GM19099 (cell line): Measurements from ENCODE around the gene ARHGAP30.

Experiments used
- POLR2A ChIP-seq: IDR thresholded peaks from 3 replicates; pipeline ENCODE4 v1.6.1; 2011; ENCODE audit warnings: low read depth; ENCODE audit not compliant: insufficient read length; ENCODE audit errors: extremely low read depth

ARHGAP30 gene

GRCh38 chr1:161082483-161082882 is 12.8 kb upstream of the ARHGAP30 start:
- TF ChIP-seq POLR2A = no peak

DNA sequence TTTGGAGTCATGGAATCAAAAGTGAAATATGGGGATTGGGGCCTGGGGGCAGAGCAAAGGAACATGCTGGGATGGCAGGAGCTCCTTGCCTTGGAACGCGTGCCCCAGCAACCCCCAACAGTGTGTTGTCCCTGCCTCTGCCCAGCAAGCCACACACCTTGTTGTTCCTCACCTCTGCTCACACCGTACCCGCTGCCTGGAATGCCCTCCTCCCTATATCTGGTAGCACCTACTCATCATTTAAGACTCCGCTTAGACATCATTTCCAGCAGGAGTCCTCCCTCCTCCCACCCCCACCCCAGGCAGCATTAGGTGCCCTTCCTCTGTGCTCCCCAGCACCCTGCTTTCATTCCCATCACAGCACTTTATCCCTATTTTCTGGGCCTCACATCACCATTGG is 11.8 kb upstream of the ARHGAP30 start:
- TF ChIP-seq POLR2A = no peak

DNA sequence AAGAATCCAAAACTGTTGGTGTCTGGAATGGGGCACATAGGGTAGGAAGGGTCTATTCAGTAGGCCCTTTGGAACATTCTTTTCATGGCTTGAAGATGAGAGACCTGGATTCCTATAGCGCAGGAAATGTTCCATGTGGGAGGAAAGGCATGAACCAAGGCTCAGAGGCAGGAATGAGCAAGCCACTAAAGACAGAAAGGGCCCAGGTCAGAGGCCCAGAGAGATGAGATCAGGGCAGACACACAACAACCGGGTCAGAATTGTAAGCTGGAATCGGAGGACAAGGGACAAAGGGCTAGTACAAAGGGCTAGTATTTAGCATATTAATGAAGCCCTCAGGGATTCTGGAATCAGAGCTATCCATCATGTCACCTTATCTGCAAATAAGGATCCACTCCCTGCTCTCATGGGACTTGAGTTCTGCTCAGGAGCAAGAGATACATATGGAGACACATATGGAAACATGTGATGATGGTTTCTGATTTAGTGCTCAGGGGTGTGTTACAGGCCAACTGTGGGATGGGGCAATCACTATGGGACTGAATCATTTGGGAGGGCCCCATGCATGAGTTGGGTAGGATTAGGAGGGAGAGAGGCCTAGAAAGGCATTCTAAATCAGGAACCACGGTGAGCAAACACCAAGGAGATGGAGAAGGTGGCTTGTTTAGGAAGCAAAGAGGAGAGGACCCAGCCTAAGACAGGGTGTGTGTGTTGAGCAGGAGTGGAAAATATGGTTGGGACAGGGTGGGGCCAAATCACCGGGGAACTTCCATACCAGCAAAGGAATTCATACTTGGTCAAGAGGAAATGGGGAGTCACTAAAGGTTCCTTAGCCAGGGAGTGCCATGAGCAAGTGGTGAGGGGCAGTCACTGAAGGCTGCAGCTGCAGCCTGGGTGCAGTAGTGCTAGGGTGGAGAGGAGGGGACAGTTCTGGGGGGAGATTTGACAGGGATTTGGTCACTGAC is 11.0 kb upstream of the ARHGAP30 start:
- TF ChIP-seq POLR2A = no peak

DNA sequence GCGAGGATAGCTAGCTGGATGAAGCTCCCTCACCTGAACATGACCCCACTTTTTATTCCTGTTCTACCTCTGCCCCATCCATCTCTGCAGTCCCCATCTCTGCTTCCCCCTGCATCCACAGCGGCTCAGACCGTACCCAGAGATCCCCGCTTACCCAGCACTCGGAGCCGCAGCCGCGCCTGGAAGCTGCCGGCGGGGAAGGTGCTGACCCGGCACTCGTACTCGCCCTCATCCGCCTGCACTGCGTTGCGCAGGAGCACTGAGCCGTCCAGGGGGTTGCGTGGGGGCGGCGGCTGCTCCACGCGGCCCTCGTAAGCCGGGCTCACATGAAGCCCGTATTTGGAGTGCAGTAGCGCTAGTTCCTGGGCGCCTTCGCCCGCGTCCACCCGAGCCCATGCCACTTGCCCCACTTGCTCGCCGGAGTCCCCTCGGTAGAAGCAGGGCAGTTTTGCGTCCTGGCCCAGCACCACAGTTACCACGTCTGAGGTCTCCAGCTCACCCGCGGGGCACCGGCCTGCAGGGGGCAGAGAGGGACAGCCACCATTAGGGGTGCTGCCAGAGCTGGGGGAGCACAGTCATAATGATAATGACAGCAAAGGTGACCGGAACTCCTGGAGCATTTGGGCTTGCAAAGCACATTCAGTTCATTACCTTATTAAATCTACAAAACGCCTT is 9.9 kb upstream of the ARHGAP30 start:
- TF ChIP-seq POLR2A = no peak

DNA sequence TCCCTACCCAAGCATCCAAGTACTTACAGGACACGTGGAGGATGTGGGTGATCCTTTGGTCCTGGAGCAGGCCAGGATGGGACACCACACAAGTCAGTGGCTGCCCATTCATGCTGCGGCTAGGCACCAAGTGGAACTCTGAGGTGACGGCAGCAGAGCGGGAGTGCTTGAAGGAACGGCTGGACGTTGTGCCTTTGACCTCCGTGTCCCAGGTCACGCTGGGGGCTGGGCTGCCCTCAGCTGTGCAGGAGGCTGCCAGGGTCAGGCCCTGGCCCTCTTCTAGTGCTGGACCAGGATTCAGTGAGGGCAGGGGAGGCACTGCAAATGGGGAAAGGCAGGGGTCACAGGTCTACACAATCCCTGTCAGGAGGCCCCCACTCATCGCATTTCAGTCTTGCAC is 7.7 kb upstream of the ARHGAP30 start:
- no peak for TF ChIP-seq POLR2A

DNA sequence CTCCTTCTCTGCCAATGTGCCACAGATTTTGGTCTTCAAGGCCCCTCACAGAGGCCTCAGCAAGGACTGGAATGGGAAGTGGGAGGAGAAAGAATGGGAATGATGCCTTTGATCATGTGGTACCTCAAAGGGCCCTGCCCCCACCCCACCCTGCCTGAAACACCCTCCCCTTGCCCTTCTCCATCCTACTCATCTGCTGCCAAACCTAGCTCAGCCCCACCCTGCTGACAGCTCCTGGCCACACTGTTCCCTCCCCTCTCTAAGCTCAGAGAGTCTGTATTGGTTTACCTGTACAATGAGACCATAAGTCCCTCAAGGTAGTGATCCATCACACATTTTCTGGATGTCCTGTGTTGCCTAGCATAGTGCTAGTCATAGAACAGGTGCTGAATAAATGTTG is 6.7 kb upstream of the ARHGAP30 start:
- no peak for TF ChIP-seq POLR2A

DNA sequence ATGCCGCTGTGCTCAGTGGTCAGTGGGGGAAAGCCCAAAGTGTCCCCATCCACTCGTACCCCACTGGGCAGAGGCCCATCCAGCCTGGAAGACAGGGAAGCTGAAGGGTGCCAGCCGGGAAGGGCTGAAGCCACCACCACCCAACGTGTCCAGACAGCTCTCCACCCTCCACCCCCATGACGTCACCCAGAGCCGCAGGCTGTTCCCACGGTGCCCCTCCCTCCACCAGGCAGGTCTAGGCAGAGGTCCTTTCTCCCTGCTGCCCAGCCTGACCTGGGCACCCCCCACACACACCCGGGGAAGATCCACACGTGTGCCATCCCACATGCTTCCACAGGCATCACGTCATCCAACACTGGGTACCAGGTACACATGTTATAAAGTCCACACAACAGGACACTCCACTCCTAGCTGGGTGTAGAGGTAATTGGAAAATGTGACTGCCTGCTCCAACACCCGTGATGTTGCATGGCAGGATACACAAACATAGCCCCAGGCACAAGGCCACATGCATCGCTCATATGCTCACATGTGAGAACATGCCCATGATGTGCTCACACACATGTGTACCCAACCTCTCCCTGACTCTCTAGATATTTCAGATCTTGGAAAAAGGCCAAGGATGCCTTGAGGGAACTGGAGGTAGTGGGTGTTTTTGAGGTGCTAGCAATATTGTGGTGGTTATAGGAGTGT is 5.1 kb upstream of the ARHGAP30 start:
- no peak for TF ChIP-seq POLR2A

- TF ChIP-seq POLR2A = no peak
These were observed 3.9 kb upstream of the ARHGAP30 start for GRCh38 chr1:161073474-161074121.

DNA sequence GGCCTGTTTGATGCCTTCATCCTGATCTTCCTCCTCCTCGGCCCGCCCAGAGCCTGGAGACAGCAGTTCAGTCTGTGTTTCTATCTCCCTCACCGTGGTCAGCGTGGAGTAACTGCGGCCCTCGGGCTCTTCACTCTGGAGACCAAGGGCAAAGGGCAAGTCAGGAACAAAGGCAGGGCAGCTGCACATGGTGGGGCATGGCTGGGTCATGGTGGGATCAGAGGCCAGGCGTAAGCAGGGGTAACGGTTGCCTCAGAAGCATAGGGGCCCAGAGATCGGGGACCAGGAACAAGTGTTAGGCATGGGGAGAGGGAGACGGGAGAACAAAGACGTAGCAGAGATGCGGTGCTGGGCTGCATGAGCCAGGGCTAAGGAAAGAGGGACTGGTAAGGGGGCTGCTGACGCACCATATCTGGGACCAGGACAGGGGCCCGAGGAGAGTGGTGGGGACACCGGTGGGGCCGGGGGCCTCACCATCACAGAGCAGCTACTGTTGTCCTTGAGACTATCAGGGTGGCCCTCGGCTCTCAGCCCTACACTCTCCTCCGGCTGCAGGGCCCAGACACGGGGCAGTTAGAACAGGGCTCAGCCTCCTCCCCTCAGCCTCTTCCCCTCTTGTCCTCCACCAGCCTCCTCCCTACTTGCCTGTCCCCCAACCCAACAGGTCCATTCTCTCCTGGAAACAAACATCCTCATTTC is 3.2 kb upstream of the ARHGAP30 start:
- TF ChIP-seq POLR2A = no peak

- no peak for TF ChIP-seq POLR2A
These were observed 2.2 kb upstream of the ARHGAP30 start for GRCh38 chr1:161071886-161072371.

GRCh38 chr1:161070761-161071160 is 1.1 kb upstream of the ARHGAP30 start:
- no peak for TF ChIP-seq POLR2A

DNA sequence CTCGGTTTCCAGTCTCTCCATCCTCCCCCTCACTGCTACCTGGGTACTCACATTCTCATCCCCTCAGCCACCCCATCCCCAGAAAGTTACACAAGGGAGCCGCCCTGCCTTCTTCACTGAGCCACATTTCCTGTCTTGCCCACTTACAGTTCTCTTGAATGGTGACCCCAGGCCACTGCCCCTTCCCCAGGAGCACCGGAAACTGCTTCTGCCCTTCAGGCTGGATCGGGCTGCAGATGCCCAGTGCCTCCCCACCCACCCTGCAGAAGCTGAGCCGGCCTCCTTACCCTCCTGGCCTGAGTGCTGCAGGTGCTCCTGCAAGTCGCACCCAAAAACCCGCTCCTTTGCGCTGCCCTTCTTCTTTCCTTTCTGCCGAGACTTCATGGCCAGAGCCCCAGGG is 450 bp downstream of the ARHGAP30 start:
- TF ChIP-seq POLR2A = no peak

- peak; percentile 70 for TF ChIP-seq POLR2A
These were observed 1.1 kb downstream of the ARHGAP30 start for GRCh38 chr1:161068306-161069234.
